ENCODE measurements around the gene DENND5B. TPM values are rescaled to one million over a fixed set of nuclear protein-coding genes. Genes with fewer than 3 reads are reported as not detected.
A peak's percentile ranks its signal among the peaks of the same experiment; 100 is the strongest.

Gene DENND5B
- total RNA-seq, 1 donor from 2014 or later: 17.5 TPM

DNA sequence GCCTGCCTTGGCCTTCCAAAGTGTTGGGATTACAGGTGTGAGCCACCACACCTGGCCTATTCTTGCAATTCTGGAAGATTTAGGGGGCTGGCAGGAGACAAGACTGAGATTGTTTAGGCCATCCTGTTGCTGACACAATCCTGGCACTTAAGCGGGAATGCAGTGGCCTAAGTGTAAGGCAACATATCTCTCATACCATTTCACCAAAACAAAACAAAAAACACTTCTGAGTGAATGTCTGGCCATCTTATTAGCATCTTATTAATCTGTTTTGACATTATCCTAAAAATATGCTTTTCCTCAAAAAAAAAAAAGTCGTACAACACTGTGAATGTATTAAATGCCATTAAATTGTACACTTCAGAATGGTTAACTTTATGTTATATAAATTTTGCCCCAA, 67.6 kb downstream of the DENND5B start:
- H3K9me3 Mint-ChIP-seq: no peaks in the 10 kb centered on the region
- no peak overlapping the region for H3K27ac Mint-ChIP-seq
- TF ChIP-seq, protein P1, sequence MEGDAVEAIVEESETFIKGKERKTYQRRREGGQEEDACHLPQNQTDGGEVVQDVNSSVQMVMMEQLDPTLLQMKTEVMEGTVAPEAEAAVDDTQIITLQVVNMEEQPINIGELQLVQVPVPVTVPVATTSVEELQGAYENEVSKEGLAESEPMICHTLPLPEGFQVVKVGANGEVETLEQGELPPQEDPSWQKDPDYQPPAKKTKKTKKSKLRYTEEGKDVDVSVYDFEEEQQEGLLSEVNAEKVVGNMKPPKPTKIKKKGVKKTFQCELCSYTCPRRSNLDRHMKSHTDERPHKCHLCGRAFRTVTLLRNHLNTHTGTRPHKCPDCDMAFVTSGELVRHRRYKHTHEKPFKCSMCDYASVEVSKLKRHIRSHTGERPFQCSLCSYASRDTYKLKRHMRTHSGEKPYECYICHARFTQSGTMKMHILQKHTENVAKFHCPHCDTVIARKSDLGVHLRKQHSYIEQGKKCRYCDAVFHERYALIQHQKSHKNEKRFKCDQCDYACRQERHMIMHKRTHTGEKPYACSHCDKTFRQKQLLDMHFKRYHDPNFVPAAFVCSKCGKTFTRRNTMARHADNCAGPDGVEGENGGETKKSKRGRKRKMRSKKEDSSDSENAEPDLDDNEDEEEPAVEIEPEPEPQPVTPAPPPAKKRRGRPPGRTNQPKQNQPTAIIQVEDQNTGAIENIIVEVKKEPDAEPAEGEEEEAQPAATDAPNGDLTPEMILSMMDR (conservative IDR thresholded peaks at IDR 0.05): no peak
- H3K36me3 Mint-ChIP-seq: peaks cover 8% of the 10 kb centered on the region
- peaks cover 19% of the 10 kb centered on the region for H3K4me1 Mint-ChIP-seq (ENCODE audit: unreplicated experiment)
- peaks cover 6% of the 10 kb centered on the region for H3K27me3 Mint-ChIP-seq
- DNase-seq (ENCODE audit: extremely low spot score, unreplicated experiment): no peak
- H3K4me3 Mint-ChIP-seq: no peak overlapping the region

DNA sequence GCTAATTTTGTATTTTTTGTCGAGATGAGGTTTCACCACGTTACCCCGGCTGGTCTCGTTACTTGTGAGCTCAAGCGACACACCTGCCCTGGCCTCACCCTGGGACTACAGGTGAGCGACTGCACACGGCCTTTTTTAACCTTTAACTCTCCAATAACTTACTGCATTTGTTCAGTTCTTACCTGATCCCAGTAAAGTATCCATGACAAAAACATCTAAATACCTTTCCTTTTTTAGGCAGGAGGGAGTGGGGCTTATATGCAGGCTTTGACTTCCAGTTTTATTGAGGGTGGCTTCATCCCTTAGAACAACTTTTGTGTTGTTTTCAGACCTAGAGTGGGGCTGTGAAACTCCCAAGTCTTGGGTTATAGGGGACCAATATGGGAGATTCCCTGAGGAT, 68.3 kb downstream of the DENND5B start:
- Mint-ChIP-seq H3K36me3 (peaks cover 8% of the 10 kb centered on the region), H3K4me1 (ENCODE audit: unreplicated experiment) (peaks cover 25% of the 10 kb centered on the region), H3K27me3 (peaks cover 6% of the 10 kb centered on the region), H3K4me3 (no peak overlapping the region), H3K27ac (no peak overlapping the region), H3K9me3 (no peaks in the 10 kb centered on the region)
- no peak for DNase-seq (ENCODE audit: extremely low spot score, unreplicated experiment)
- TF ChIP-seq, protein P1 (conservative IDR thresholded peaks at IDR 0.05): no peak

DNA sequence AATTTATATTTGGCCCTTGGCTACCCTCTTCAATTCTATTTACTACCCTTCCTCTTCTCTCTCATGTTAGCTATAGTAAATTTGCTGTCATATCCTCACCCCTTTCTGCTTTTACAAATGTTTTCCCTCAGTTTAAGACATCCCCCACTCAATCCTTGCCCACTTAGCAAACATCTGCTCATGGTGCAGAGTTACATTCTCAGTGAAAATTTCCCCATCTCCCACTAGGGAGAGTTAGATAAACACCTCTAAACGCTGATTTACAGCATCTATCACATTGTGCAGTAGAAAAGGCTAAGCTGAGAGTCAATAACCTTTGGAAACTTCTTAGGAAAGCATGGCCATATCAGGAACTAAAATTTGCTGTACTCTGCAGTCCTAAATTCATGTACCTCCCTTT, 69.0 kb downstream of the DENND5B start:
- Mint-ChIP-seq H3K27ac (no peak overlapping the region), H3K9me3 (no peaks in the 10 kb centered on the region), H3K4me1 (ENCODE audit: unreplicated experiment) (peaks cover 30% of the 10 kb centered on the region), H3K27me3 (peaks cover 4% of the 10 kb centered on the region), H3K4me3 (no peak overlapping the region), H3K36me3 (peaks cover 6% of the 10 kb centered on the region)
- no peak for DNase-seq (ENCODE audit: extremely low spot score, unreplicated experiment)
- TF ChIP-seq, protein P1 (conservative IDR thresholded peaks at IDR 0.05): no peak

DNA sequence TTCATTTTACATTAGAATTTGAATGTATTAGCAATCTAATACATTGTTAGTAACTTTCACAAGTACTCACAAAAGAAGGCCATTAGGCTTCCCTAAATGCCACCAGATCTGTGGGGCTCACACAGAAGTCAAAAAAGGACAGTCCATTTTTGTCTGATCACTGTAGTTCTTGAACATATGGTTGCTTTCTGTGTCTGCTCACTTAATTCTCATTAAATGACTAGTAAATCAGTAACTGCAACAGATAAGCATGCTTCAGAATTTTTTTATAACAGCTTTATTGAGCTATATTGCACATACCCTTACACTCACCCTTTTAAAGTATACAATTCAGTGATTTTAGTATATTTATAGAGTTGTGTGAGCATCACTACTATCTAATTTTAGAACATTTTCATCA, 71.4 kb downstream of the DENND5B start:
- TF ChIP-seq, protein P1 (conservative IDR thresholded peaks at IDR 0.05): no peak
- H3K4me1 Mint-ChIP-seq (ENCODE audit: unreplicated experiment): peaks cover 30% of the 10 kb centered on the region
- H3K4me3 Mint-ChIP-seq: no peak overlapping the region
- H3K27ac Mint-ChIP-seq: no peak overlapping the region
- no peak for DNase-seq (ENCODE audit: extremely low spot score, unreplicated experiment)
- peaks cover 4% of the 10 kb centered on the region for H3K36me3 Mint-ChIP-seq
- H3K27me3 Mint-ChIP-seq: no peaks in the 10 kb centered on the region
- no peaks in the 10 kb centered on the region for H3K9me3 Mint-ChIP-seq

DNA sequence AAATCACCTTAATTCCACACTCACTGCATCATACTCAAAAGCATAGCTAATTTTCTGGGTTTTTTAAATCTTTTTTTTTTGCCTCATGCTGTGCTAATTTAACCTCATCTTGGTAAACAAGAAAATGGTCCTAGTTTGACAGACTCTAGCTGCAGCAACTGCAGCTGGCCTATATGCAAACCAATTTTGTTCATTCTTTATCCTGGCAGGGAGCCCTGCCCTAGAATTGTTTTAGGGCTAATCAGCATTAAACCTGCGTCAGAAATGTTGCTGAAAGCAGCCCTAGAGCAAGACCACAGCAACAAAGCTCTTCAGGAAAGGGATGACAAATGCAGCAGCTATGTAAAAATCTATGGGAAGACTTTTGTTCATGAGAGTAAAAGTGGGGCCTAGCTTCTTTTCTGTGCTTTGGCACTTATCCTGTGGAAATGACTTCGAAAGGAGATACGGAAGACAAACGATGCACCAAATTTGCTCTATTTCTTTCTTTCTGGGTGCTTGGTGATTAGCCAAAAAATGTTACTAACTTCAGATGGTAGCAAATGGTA, 72.2 kb downstream of the DENND5B start:
- TF ChIP-seq, protein P1 (conservative IDR thresholded peaks at IDR 0.05): no peak
- H3K27ac Mint-ChIP-seq: peak overlapping the region; percentile 75
- H3K27me3 Mint-ChIP-seq: no peaks in the 10 kb centered on the region
- H3K9me3 Mint-ChIP-seq: no peaks in the 10 kb centered on the region
- no peak for DNase-seq (ENCODE audit: extremely low spot score, unreplicated experiment)
- H3K4me1 Mint-ChIP-seq (ENCODE audit: unreplicated experiment): peaks cover 30% of the 10 kb centered on the region
- H3K4me3 Mint-ChIP-seq: no peak overlapping the region
- peaks cover 4% of the 10 kb centered on the region for H3K36me3 Mint-ChIP-seq

DNA sequence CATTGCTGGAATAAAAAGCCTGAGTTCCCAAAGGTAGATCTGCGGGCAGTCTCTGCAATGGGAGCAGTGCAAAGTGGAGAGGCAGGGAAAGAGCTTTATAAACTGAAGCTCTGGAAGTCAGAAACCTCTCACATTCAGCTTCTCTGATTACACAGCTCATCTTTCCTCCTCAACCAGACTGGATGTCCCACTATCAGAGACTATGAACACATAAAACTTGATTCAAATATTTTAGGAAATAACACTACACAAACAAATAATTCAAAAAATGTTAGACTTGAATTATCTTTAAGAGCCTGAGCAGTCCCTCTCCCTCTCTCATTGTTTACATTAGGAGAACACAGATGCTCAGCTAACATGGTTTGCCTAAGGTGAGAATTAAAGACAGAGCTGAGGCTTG, 72.9 kb downstream of the DENND5B start:
- TF ChIP-seq, protein P1 (conservative IDR thresholded peaks at IDR 0.05): no peak
- Mint-ChIP-seq H3K27ac (peak overlapping the region; percentile 32), H3K4me1 (ENCODE audit: unreplicated experiment) (peaks cover 30% of the 10 kb centered on the region), H3K27me3 (no peaks in the 10 kb centered on the region), H3K9me3 (no peaks in the 10 kb centered on the region), H3K4me3 (no peak overlapping the region), H3K36me3 (peaks cover 7% of the 10 kb centered on the region)
- no peak for DNase-seq (ENCODE audit: extremely low spot score, unreplicated experiment)
